Lower leg skin (tissue), 4 donors: ENCODE data around the gene APBB2. TPM values are rescaled to one million over a fixed set of nuclear protein-coding genes. Genes with fewer than 3 reads are reported as not detected.
A peak's percentile ranks its signal among the peaks of the same experiment; 100 is the strongest.

ENCODE experiments used
- DNase-seq, 2 donors: peaks; one replicate each; pipeline ENCODE4 v3.0.0-alpha.2; 2019; ENCODE audit warnings: low spot score in 2 of 2
- H3K4me3 ChIP-seq: fragments of 200-600 bp; sonication (generic); 2 replicates; pipeline ENCODE4 v1.5.1; 2017; ENCODE audit warnings: mild to moderate bottlenecking, low read depth; ENCODE audit not compliant: poor library complexity, severe bottlenecking
- CTCF ChIP-seq, 3 donors: fragments of 450-650 bp; IDR thresholded peaks; one replicate each; pipeline ENCODE4 v1.5.1; 2016; ENCODE audit warnings: antibody characterized with exemption in 3 of 3, mild to moderate bottlenecking in 3 of 3, moderate library complexity in 2 of 3
- POLR2A ChIP-seq, 2 donors: fragments of 450-650 bp; IDR thresholded peaks; one replicate each; pipeline ENCODE4 v1.6.1; 2016 to 2017; ENCODE audit warnings: antibody characterized with exemption in 2 of 2, mild to moderate bottlenecking in 1 of 2, moderate library complexity in 1 of 2
- WGBS, 2 donors: methylation state at CpG; one replicate each; pipeline ENCODE4 v1.1.5; 2018; 5-methylcytosine and 5-hydroxymethylcytosine counted together
- intact Hi-C: fragments of 100-400 bp; cut with DNase I; formaldehyde crosslinking; loops from one replicate; pipeline ENCODE4 v1.15.0; 2023; ENCODE audit warnings: low total_unique reads
- total RNA-seq, 4 donors: library from RNA; depleted of rRNA; stranded (reverse); fragments of >200 nt; gene quantifications; one replicate each; pipeline ENCODE4 v1.1.0, GENCODE V29; 2016

APBB2 gene
- total RNA-seq, 4 donors from 2014 or later: 24.0 to 49.2 (median 43.3) TPM

- intact Hi-C loops: no loop called here
- WGBS, 2 donors: 94 to 98% methylated on average over 11 of the region's 11 CpGs
- no peak overlapping the region for H3K4me3 ChIP-seq
- TF ChIP-seq CTCF (IDR thresholded peaks at IDR 0.05) (no peak), POLR2A (IDR thresholded peaks at IDR 0.05) (no peak)
- no peak for DNase-seq
Observed at GRCh38 chr4:40833212-40833611, 381.1 kb downstream of the APBB2 start.

GRCh38 chr4:40832175-40832574 is 382.2 kb downstream of the APBB2 start:
- WGBS, 2 donors: 88 to 93% methylated on average over 11 of the region's 11 CpGs
- intact Hi-C loops: no loop called here
- DNase-seq: no peak
- TF ChIP-seq CTCF (IDR thresholded peaks at IDR 0.05): no peak
- no peak for TF ChIP-seq POLR2A (IDR thresholded peaks at IDR 0.05)
- H3K4me3 ChIP-seq: no peak overlapping the region

- TF ChIP-seq POLR2A (IDR thresholded peaks at IDR 0.05) (no peak), CTCF (IDR thresholded peaks at IDR 0.05) (no peak)
- H3K4me3 ChIP-seq: no peak overlapping the region
- intact Hi-C loops: no loop called here
- peak in 1 of 2 donors; percentile 32 for DNase-seq
- WGBS, 2 donors: 90 to 92% methylated on average over 18 of the region's 18 CpGs
Observed at GRCh38 chr4:40831146-40831907, 383.0 kb downstream of the APBB2 start.

- intact Hi-C loops: no loop called here
- 87 to 91% methylated on average over 4 of the region's 4 CpGs for WGBS, 2 donors
Observed at GRCh38 chr4:40829586-40829985, 384.8 kb downstream of the APBB2 start.

GRCh38 chr4:40828661-40829060 is 385.7 kb downstream of the APBB2 start:
- no peak overlapping the region for H3K4me3 ChIP-seq
- intact Hi-C loops: no loop called here
- DNase-seq: peak in 1 of 2 donors; percentile 58
- 94 to 96% methylated on average over 9 of the region's 9 CpGs for WGBS, 2 donors
- no peak for TF ChIP-seq CTCF (IDR thresholded peaks at IDR 0.05)

More at GRCh38 chr4:40829586-40829985, 384.8 kb downstream of the APBB2 start:
- TF ChIP-seq CTCF (IDR thresholded peaks at IDR 0.05) (no peak), POLR2A (IDR thresholded peaks at IDR 0.05) (no peak)
- DNase-seq: peak in 1 of 2 donors; percentile 69
- no peak overlapping the region for H3K4me3 ChIP-seq

GRCh38 chr4:40827758-40828157 is 386.6 kb downstream of the APBB2 start:
- intact Hi-C loops: no loop called here
- no peak overlapping the region for H3K4me3 ChIP-seq
- no peak for DNase-seq
- 81 to 93% methylated on average over 6 of the region's 6 CpGs for WGBS, 2 donors
- no peak for TF ChIP-seq CTCF (IDR thresholded peaks at IDR 0.05)
- TF ChIP-seq POLR2A (IDR thresholded peaks at IDR 0.05): no peak
